Esophagus squamous epithelium (tissue), 4 donors: ENCODE data around the gene ETV1.

Source experiments
- CTCF ChIP-seq, 6 experiments: fragments of 450-650 bp in 4 of 6; fragments of 200-600 bp in 2 of 6; sonication (generic) in 2 of 6; IDR thresholded peaks; one replicate each; pipeline ENCODE4 v1.5.1; 2016 to 2019; ENCODE audit warnings: antibody characterized with exemption in 6 of 6, mild to moderate bottlenecking in 4 of 6, moderate library complexity in 4 of 6
- POLR2A ChIP-seq, 4 donors: fragments of 450-650 bp; IDR thresholded peaks; one replicate each; pipeline ENCODE4 v1.6.1; 2017; ENCODE audit warnings: antibody characterized with exemption in 4 of 4, mild to moderate bottlenecking in 4 of 4, moderate library complexity in 3 of 4

GRCh38 chr7:13851736-13852135 is 137.7 kb downstream of the ETV1 start:
- TF ChIP-seq POLR2A (IDR thresholded peaks at IDR 0.05) (no peak), CTCF (IDR thresholded peaks at IDR 0.05) (no peak)
